BJ (cell line): ENCODE measurements around the gene NEURL3. TPM values are rescaled to one million over a fixed set of nuclear protein-coding genes. Genes with fewer than 3 reads are reported as not detected.

Source experiments
- CTCF ChIA-PET: fragments of 350-600 bp; formaldehyde crosslinking; extraction: SDS; loops from one replicate; lab custom pipeline; 2021; ENCODE audit warnings: antibody characterized with exemption, inconsistent platforms; lab: Yijun Ruan, JAX
- POLR2A ChIA-PET: fragments of 300-600 bp; sonication (Branson Sonifier 250); formaldehyde crosslinking; extraction: SDS; loops from one replicate; lab custom pipeline; 2021; ENCODE audit warnings: antibody characterized with exemption; lab: Charles Lee
- DNase-seq: peaks from one replicate; pipeline ENCODE4 v3.0.0-alpha.2; 2011; ENCODE audit warnings: low read depth
- H3K27me3 ChIP-seq: 2 replicates; pipeline ENCODE4 v1.6.0; 2011; ENCODE audit warnings: low read length; ENCODE audit not compliant: control insufficient read depth, insufficient read depth
- H3K36me3 ChIP-seq: 2 replicates; pipeline ENCODE4 v1.5.1; 2011; ENCODE audit warnings: low read length; ENCODE audit not compliant: control insufficient read depth, insufficient read depth
- H3K4me3 ChIP-seq: 2 replicates; pipeline ENCODE4 v1.5.1; 2011; ENCODE audit warnings: low read depth, mild to moderate bottlenecking, control low read depth, low read length
- polyA plus RNA-seq: library from polyadenylated mRNA; depleted of rRNA; stranded (reverse); fragments of >200 nt; gene quantifications from 2 replicates; pipeline ENCODE4 v1.2.3, GENCODE V29; 2011
- TF ChIP-seq, protein P1 (sequence below): IDR thresholded peaks from 2 replicates; pipeline ENCODE4 v1.5.1; 2011; ENCODE audit warnings: low read depth, mild to moderate bottlenecking, control low read depth, inconsistent platforms, low read length, moderate library complexity; ENCODE audit not compliant: insufficient read depth

NEURL3 gene
- polyA plus RNA-seq, 1 experiment, result not detected

DNA sequence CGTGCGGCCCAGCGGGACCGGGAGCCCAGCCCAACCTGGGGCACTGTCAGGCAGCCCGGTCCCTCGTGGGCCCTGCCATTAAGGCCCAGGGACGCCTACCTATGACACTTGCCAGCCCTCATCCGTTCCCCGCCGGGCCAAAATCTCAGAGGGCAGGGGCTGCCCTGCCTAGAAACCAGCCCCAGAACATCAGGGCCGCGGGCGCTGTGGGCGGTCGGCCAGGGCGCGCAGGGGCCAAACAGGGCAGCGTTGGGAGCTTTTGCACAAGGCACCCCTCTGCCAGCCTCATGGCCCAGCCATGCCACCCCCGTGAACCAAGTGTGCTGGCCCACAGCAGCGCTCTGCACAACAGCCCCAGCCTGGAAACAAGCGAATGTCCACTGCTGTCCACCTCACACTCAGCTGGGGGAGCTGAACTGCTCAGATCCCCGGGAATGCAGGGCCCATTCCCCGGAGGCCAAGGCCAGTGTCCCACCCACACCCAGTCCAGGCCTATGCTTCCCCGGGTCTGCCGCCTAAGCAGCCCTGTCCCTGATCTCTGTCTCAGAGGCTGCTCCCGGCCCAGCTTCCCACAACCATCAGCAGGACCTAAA lies 3.5 kb upstream of the NEURL3 start:
- ChIA-PET CTCF (interaction anchor here (0.6 to 9.3 kb wide), 55 partner anchors 10 to 1430 kb away, joined by 3 to 253 read pairs (median 4); partner anchors contain the start of genes ADRA2B, ANKRD36, ANKRD36C and ASTL), POLR2A (interaction anchor here (0.6 kb wide), 1 partner anchor 142 kb away, joined by 3 read pairs; no protein-coding TSS in a partner anchor)
- TF ChIP-seq, protein P1, sequence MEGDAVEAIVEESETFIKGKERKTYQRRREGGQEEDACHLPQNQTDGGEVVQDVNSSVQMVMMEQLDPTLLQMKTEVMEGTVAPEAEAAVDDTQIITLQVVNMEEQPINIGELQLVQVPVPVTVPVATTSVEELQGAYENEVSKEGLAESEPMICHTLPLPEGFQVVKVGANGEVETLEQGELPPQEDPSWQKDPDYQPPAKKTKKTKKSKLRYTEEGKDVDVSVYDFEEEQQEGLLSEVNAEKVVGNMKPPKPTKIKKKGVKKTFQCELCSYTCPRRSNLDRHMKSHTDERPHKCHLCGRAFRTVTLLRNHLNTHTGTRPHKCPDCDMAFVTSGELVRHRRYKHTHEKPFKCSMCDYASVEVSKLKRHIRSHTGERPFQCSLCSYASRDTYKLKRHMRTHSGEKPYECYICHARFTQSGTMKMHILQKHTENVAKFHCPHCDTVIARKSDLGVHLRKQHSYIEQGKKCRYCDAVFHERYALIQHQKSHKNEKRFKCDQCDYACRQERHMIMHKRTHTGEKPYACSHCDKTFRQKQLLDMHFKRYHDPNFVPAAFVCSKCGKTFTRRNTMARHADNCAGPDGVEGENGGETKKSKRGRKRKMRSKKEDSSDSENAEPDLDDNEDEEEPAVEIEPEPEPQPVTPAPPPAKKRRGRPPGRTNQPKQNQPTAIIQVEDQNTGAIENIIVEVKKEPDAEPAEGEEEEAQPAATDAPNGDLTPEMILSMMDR, result no peak
- no peak overlapping the region for H3K4me3 ChIP-seq
- no peaks in the 10 kb centered on the region for H3K36me3 ChIP-seq
- no peak for DNase-seq
- H3K27me3 ChIP-seq, result peaks cover 5% of the 10 kb centered on the region

DNA sequence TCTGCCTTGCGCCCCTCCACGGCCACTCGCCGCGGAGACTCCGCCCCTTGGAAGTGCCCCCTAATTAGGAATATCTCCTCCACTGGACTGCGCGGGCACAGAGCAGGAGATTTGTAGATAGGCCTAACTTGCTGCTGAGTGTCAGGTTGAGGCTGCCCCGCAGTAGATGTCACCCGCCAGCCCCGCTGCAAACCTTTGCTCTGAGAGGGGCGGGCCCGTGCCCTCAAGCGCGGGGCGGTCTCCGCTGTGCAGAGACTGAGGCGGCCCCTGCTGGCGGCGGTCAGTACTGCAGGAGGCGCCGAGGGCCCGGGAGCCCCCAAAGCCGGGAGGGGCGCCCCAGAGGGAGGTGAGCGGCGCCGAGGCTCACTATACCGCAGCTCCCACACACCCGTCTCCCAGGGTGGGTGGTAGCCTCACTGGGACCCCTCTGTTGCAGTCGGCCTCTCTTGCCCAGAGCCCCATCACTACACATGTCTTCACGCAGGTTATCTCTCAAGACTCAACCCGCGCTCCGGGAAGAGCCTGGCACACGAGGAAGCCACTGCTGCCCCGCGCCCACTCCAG lies 2.9 kb upstream of the NEURL3 start:
- Histone ChIP-seq H3K27me3 (peaks cover 5% of the 10 kb centered on the region), H3K4me3 (peak overlapping the region; percentile 26), H3K36me3 (no peaks in the 10 kb centered on the region)
- ChIA-PET POLR2A (no interaction called here), CTCF (interaction anchor here (1.0 to 9.3 kb wide), 18 partner anchors 10 to 515 kb away, joined by 3 to 253 read pairs (median 11); partner anchors contain the start of genes ANKRD36C and ASTL)
- TF ChIP-seq, protein P1, result peak; percentile 93
- DNase-seq, result no peak

GRCh38 chr2:96506907-96507240 lies 1.7 kb upstream of the NEURL3 start:
- TF ChIP-seq, protein P1, result no peak
- CTCF ChIA-PET, result interaction anchor here (1.0 to 9.3 kb wide), 4 partner anchors 11 to 369 kb away, joined by 4 to 253 read pairs (median 24); partner anchors contain the start of gene ASTL
- DNase-seq, result no peak
- H3K27me3 ChIP-seq, result peaks cover 7% of the 10 kb centered on the region
- POLR2A ChIA-PET, result no interaction called here
- no peaks in the 10 kb centered on the region for H3K36me3 ChIP-seq
- H3K4me3 ChIP-seq, result no peak overlapping the region

- Histone ChIP-seq H3K4me3 (no peak overlapping the region), H3K36me3 (no peaks in the 10 kb centered on the region), H3K27me3 (peaks cover 5% of the 10 kb centered on the region)
- TF ChIP-seq, protein P1, result no peak
- ChIA-PET POLR2A (no interaction called here), CTCF (interaction anchor here (1.0 to 9.3 kb wide), 6 partner anchors 14 to 369 kb away, joined by 3 to 253 read pairs (median 9); partner anchors contain the start of gene ASTL)
- DNase-seq, result no peak
Observed at GRCh38 chr2:96506016-96506906, 1.1 kb upstream of the NEURL3 start.
